Smooth muscle cell (in vitro differentiated cells): ENCODE results near the gene HNRNPR. TPM values are rescaled to one million over a fixed set of nuclear protein-coding genes. Genes with fewer than 3 reads are reported as not detected.

Source experiments
- DNase-seq: peaks from one replicate; lab custom pipeline; 2025; ENCODE audit not compliant: unreplicated experiment; lab: John Stamatoyannopoulos, UW
- H2AFZ ChIP-seq: fragments of 200-600 bp; sonication (generic); 2 replicates; pipeline ENCODE4 v1.6.0; 2016; ENCODE audit warnings: antibody characterized with exemption, low read depth, mild to moderate bottlenecking
- H3F3A ChIP-seq: fragments of 200-600 bp; sonication (generic); 2 replicates; pipeline ENCODE4 v1.6.0; 2017; ENCODE audit warnings: antibody characterized with exemption, low read depth
- H3K27ac ChIP-seq: fragments of 200-600 bp; sonication (generic); 2 replicates; pipeline ENCODE4 v1.5.1; 2016; ENCODE audit warnings: low read depth, mild to moderate bottlenecking
- H3K27me3 ChIP-seq: fragments of 200-600 bp; sonication (generic); 2 replicates; pipeline ENCODE4 v1.6.1; 2016; ENCODE audit warnings: low read depth, mild to moderate bottlenecking
- H3K36me3 ChIP-seq: fragments of 200-600 bp; sonication (generic); 2 replicates; pipeline ENCODE4 v1.5.1; 2016; ENCODE audit warnings: low read depth
- H3K4me1 ChIP-seq: fragments of 200-600 bp; sonication (generic); 2 replicates; pipeline ENCODE4 v1.5.1; 2016; ENCODE audit warnings: low read depth
- H3K4me2 ChIP-seq: fragments of 200-600 bp; sonication (generic); 2 replicates; pipeline ENCODE4 v1.6.0; 2016; ENCODE audit warnings: mild to moderate bottlenecking
- H3K4me3 ChIP-seq: fragments of 200-600 bp; sonication (generic); 2 replicates; pipeline ENCODE4 v1.5.1; 2016; ENCODE audit warnings: mild to moderate bottlenecking
- H3K79me2 ChIP-seq: fragments of 200-600 bp; sonication (generic); 2 replicates; pipeline ENCODE4 v1.6.0; 2016; ENCODE audit warnings: low read depth, mild to moderate bottlenecking
- H3K9ac ChIP-seq: fragments of 200-600 bp; sonication (generic); 2 replicates; pipeline ENCODE4 v1.6.0; 2016; ENCODE audit warnings: low read depth
- H3K9me3 ChIP-seq: fragments of 200-600 bp; sonication (generic); replicated peaks from 2 replicates; pipeline ENCODE4 v1.5.1; 2016; ENCODE audit warnings: low read depth
- H4K20me1 ChIP-seq: fragments of 200-600 bp; sonication (generic); 2 replicates; pipeline ENCODE4 v1.6.0; 2016; ENCODE audit warnings: low read depth
- CTCF ChIP-seq: fragments of 200-600 bp; sonication (generic); IDR thresholded peaks from 2 replicates; pipeline ENCODE4 v1.5.1; 2017; ENCODE audit warnings: borderline replicate concordance, mild to moderate bottlenecking, antibody characterized with exemption; ENCODE audit not compliant: insufficient read depth, poor library complexity, severe bottlenecking
- WGBS: methylation state at CpG from one replicate; pipeline ENCODE4 v1.1.7; 2016; ENCODE audit warnings: low lambda C conversion rate; 5-methylcytosine and 5-hydroxymethylcytosine counted together
- polyA plus RNA-seq: library from polyadenylated mRNA; unstranded; fragments of >200 nt; fragmentation: Nextera tagmentation; extraction: Ambion mirVana; gene quantifications from 2 replicates; pipeline ENCODE4 v1.2.1, GENCODE V29; 2016
- total RNA-seq: library from RNA; depleted of rRNA; stranded (reverse); fragments of >200 nt; gene quantifications from 2 replicates; pipeline ENCODE4 v1.2.3, GENCODE V29; 2014

HNRNPR gene
- total and polyA plus RNA-seq, 2 experiments from 2014 or later: 96.3 to 120 TPM

- Histone ChIP-seq H3K9me3 (no peaks in the 10 kb centered on the region), H3K4me3 (no peak overlapping the region), H3K79me2 (peaks cover 97% of the 10 kb centered on the region), H2AFZ (no peak overlapping the region), H4K20me1 (peaks cover 98% of the 10 kb centered on the region), H3K27ac (peak overlapping the region; percentile 54), H3K4me2 (no peak overlapping the region), H3K27me3 (no peaks in the 10 kb centered on the region), H3K36me3 (peaks cover 35% of the 10 kb centered on the region), H3F3A (peaks cover 4% of the 10 kb centered on the region), H3K9ac (no peak overlapping the region), H3K4me1 (peaks cover 38% of the 10 kb centered on the region)
- no peak for TF ChIP-seq CTCF
- no peak for DNase-seq
- WGBS: 65% methylated on average over 2 of the region's 2 CpGs
These were observed 6.2 kb downstream of the HNRNPR start for GRCh38 chr1:23337869-23338268.

- no peak for TF ChIP-seq CTCF
- Histone ChIP-seq H3K79me2 (peaks cover 96% of the 10 kb centered on the region), H3K36me3 (peaks cover 35% of the 10 kb centered on the region)
These were observed 12.4 kb downstream of the HNRNPR start for GRCh38 chr1:23331713-23332112.

GRCh38 chr1:23330846-23331245, 13.2 kb downstream of the HNRNPR start:
- WGBS: 59% methylated on average over 1 of the region's 1 CpG
- H3K27me3 ChIP-seq: no peaks in the 10 kb centered on the region
- TF ChIP-seq CTCF: no peak
- DNase-seq: no peak
- no peaks in the 10 kb centered on the region for H3K4me1 ChIP-seq
- no peak overlapping the region for H3K9ac ChIP-seq
- no peak overlapping the region for H3K4me3 ChIP-seq
- H4K20me1 ChIP-seq: peaks cover 98% of the 10 kb centered on the region
- H3K79me2 ChIP-seq: peaks cover 97% of the 10 kb centered on the region
- peak overlapping the region; percentile 26 for H3K4me2 ChIP-seq
- H3K9me3 ChIP-seq: no peaks in the 10 kb centered on the region
- H3K36me3 ChIP-seq: peaks cover 33% of the 10 kb centered on the region
- no peak overlapping the region for H2AFZ ChIP-seq
- H3K27ac ChIP-seq: peak overlapping the region; percentile 53
- peaks cover 12% of the 10 kb centered on the region for H3F3A ChIP-seq

More at GRCh38 chr1:23331713-23332112, 12.4 kb downstream of the HNRNPR start:
- WGBS: 96% methylated on average over 8 of the region's 8 CpGs
- Histone ChIP-seq H3K27ac (no peak overlapping the region), H3K4me2 (no peak overlapping the region), H4K20me1 (peaks cover 98% of the 10 kb centered on the region), H3K4me1 (no peaks in the 10 kb centered on the region), H3K27me3 (no peaks in the 10 kb centered on the region), H3F3A (peaks cover 12% of the 10 kb centered on the region), H3K9me3 (no peaks in the 10 kb centered on the region), H2AFZ (no peak overlapping the region), H3K4me3 (no peak overlapping the region), H3K9ac (no peak overlapping the region)
- no peak for DNase-seq

GRCh38 chr1:23325393-23325792, 18.7 kb downstream of the HNRNPR start:
- no peaks in the 10 kb centered on the region for H3K27me3 ChIP-seq
- H3K27ac ChIP-seq: no peak overlapping the region
- no peak overlapping the region for H3K4me3 ChIP-seq
- no peak for TF ChIP-seq CTCF
- no peak overlapping the region for H2AFZ ChIP-seq
- H3K79me2 ChIP-seq: peaks cover 100% of the 10 kb centered on the region
- peaks cover 14% of the 10 kb centered on the region for H3F3A ChIP-seq
- no peak for DNase-seq
- H3K4me2 ChIP-seq: no peak overlapping the region
- peaks cover 15% of the 10 kb centered on the region for H3K36me3 ChIP-seq
- H3K4me1 ChIP-seq: no peaks in the 10 kb centered on the region
- 97% methylated on average over 2 of the region's 2 CpGs for WGBS
- H3K9me3 ChIP-seq: no peaks in the 10 kb centered on the region
- H4K20me1 ChIP-seq: peaks cover 99% of the 10 kb centered on the region
- H3K9ac ChIP-seq: no peak overlapping the region
